ENCODE measurements around the gene ATRNL1.

ATRNL1 gene, protein sequence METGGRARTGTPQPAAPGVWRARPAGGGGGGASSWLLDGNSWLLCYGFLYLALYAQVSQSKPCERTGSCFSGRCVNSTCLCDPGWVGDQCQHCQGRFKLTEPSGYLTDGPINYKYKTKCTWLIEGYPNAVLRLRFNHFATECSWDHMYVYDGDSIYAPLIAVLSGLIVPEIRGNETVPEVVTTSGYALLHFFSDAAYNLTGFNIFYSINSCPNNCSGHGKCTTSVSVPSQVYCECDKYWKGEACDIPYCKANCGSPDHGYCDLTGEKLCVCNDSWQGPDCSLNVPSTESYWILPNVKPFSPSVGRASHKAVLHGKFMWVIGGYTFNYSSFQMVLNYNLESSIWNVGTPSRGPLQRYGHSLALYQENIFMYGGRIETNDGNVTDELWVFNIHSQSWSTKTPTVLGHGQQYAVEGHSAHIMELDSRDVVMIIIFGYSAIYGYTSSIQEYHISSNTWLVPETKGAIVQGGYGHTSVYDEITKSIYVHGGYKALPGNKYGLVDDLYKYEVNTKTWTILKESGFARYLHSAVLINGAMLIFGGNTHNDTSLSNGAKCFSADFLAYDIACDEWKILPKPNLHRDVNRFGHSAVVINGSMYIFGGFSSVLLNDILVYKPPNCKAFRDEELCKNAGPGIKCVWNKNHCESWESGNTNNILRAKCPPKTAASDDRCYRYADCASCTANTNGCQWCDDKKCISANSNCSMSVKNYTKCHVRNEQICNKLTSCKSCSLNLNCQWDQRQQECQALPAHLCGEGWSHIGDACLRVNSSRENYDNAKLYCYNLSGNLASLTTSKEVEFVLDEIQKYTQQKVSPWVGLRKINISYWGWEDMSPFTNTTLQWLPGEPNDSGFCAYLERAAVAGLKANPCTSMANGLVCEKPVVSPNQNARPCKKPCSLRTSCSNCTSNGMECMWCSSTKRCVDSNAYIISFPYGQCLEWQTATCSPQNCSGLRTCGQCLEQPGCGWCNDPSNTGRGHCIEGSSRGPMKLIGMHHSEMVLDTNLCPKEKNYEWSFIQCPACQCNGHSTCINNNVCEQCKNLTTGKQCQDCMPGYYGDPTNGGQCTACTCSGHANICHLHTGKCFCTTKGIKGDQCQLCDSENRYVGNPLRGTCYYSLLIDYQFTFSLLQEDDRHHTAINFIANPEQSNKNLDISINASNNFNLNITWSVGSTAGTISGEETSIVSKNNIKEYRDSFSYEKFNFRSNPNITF (N-terminal part only)

DNA sequence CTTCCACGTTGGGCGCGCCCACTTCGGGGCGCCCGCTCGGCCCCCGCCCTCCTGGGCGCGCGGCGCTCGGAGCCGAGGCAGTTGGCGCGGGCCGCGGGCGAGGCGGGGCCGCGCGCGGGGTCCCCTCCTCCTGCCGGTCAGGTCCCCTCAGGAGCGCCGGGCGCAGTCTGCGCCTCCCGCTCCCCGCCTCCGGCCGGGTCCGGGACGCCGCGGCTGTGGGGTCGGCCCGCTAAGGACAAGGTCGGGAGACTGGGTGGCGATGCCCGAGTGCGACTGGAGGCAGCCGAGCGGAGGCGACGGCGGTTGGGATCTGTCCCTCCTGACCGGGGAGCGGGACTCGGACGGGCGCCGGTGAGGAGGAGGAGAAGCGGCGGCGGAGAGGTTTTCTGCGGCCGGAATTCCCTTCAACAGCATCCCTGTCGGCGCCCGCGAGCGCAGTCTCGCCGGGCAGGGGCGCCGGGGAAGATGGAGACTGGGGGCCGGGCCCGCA, at the start of gene ATRNL1:
TSS of gene ATRNL1 (plus strand) at position 80 of the 490 bp plus-strand sequence. CDS start at position 466, 386 bp downstream.
- DNase-seq, result no peak

GRCh38 chr10:115043719-115044118, 49.4 kb upstream of the ATRNL1 start:
- no peak for DNase-seq

DNA sequence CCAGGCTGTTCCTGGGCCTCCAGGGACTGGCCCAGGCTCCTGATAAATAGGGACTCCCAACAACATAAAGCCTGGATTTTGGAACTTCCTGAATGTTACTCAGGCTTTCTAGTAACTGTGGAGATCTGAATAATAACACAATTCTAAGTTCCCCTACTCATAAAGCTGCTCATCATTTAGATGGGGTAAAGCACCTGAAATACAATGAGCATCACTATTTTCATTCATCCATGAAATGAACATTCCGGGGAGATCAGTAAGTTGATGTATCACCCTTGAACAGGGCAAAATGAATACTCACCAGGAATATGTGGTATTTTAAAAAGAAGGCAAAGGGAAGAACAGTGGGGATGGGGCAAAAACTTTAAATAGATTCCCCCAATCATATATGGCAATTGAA, 48.3 kb upstream of the ATRNL1 start:
- DNase-seq, result no peak

DNA sequence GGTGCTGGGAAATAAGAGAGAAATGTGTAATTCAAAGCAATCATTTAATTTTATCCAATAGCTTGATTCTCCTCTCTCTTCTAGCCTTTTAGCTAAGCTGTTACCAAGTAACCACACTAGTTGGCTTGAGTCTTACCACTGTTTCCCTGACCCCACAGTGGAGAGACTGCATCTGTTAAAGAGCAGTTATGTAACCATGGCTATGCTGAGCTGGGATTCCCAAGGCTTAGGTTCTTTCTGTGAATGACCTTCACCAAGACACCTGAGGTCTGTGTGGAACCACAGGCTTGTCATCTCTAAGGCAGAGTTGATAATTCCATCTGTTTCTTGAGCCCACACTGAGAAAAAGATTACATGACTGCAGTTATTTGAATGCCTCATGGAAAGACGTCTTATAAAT, 47.7 kb upstream of the ATRNL1 start:
- no peak for DNase-seq

DNA sequence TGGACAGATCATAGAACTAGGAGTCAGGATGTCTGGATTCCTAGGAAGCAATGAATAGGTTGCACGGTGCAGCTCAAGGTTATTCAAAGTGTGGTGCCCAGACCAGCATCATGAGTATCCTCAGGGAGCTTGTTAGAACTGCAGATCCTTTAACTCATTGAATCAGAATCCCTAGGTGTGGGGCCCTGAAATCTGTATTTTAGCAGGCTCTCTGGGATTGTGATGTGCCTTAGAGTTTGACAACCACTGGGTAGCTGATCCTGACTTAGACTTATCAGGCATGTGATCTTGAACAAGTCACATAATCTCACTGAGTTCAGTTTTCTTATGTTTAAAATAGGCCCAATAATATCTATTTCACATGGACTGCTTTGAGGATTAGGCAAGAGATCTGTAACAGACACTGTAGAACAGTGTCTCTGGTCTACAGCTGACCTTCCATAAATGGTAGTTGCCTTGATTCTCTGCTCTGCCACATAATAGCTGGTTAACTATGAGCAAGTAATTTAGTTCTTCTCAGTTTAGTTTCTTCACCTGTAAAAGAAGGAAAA, 46.4 kb upstream of the ATRNL1 start:
- DNase-seq, result no peak

DNA sequence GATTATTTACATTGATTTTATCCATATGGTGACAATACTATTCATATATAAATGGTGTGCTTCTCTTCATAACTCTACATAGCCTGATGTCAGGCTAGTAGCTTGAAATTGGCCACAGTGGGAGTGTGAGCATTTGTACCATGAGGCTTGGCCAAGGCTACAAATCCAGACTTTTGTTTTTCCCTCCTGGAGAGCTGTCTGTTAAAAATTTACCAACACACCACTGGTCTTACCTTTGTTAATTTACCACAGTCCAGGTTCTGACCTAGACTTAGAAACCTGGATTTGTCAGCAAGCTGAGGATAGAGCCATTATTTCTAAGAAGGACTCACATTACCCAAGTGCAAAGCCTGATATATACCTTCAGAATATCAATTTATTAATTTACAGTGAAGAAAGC, 45.5 kb upstream of the ATRNL1 start:
- DNase-seq, result no peak

DNA sequence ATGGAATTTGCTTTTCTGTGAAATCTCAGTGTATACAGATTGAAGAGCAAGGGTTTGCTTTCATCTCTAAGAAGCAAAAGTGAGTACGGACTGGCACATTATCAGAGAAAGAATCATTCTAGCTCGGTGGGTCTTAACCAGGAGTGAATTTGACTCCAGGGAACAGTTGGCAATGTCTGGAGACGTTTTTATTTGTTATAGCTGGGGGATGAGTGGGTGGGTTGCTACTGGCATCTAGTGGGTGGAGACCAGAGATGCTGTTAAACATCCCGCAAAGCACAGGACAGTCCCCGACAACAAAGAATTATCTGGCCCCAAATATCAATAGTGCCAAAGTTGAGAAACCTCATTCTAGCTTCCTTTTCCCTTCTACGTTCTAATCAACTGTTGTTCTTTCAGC, 43.8 kb upstream of the ATRNL1 start:
- no peak for DNase-seq

GRCh38 chr10:115049960-115050359, 43.2 kb upstream of the ATRNL1 start:
- no peak for DNase-seq

DNA sequence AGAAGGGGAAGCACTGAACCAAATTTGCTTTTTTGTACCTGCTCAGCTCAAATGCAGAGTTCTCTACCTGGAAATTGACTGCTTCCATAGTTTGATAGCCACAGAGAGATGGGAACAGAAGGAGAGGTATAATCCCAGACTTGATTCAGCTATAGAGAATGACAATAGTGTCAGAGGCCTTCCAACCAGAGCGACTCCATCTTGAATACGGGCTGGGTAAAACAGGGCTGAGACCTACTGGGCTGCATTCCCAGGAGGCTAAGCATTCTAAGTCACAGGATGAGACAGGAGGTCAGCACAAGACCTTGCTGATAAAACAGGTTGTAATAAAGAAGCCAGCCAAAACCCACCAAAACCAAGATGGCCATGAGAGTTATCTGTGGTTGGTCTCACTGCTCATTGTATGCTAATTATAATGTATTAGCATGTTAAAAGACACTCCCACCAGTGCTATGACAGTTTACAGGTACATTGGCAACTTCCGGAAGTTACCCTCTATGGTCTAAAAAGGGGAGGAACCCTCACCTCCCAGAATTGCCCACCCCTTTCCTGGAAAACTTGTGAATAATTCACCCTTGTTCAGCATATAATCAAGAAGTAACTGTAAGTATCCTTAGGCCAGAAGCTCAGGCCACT, 42.7 kb upstream of the ATRNL1 start:
- no peak for DNase-seq

GRCh38 chr10:115051216-115051615, 41.9 kb upstream of the ATRNL1 start:
- DNase-seq, result no peak

DNA sequence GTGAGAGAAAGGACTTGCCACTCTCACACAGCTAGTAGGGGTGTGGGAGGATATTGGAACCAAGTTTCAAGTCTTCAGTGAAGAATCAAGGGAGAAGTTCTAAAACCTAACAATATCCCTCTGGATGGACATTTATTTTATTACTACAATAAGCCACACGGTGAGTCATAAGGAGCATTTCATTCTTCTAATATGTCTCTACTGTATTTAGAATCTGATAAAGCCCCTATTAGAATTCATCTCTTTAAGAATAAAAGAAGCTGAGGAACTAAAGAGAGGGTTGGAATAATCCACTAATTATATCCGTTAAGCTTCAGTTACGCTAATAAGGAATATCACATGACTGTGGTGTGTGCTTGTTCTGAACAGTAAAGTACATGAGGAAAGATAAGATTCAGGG, 40.9 kb upstream of the ATRNL1 start:
- no peak for DNase-seq

GRCh38 chr10:115052728-115053127, 40.4 kb upstream of the ATRNL1 start:
- DNase-seq, result no peak

DNA sequence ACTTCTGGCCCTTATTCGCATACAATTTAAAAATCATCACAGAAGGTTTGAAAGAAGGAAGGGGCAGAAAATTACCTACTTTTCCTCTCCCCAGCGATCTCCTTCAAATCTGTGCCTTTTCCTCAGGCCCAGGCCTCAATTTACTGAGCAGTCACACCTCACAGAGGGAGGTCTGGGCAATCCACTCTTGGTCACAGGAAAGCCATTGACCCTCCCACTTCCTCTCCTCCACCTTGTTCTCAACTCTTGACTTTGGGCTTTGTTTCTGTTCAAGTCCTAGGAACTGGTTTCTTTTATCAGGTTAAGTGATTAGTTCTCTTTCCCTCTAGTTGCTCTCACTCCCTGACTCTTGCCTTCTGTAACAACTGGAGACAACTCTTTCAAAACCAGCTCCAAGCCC, 37.0 kb upstream of the ATRNL1 start:
- no peak for DNase-seq

DNA sequence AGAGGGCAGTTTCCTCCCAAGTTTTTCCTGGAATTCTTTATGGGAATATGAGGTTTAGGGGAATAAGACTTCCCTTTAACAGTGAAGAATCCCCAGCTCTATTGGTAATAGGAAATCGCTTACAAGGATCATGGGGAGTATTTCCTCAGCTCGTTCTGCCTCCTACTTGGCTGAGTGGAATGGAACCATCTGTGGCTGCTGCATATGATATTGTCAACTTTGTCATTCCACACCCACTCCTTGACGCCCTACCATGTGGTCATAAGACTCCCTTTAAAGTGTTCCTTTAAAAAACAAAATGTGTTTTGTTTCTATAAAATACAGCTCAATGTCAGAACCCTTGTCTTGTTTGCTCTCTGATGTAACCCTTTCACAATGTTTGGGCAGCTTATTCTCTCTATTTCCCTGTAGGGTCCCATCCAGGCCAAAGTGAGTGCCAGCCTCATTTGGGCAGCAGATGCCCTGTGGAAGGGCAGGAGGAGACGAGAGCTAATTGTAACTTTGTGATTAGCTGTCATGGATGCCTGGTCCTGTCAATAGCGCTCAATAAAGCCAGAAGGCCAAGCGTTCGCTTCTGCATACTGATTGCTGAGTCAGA, 33.8 kb upstream of the ATRNL1 start:
- DNase-seq, result no peak

GRCh38 chr10:115063701-115064658, 29.2 kb upstream of the ATRNL1 start:
- no peak for DNase-seq

- DNase-seq, result no peak
Observed at GRCh38 chr10:115065801-115066200, 27.4 kb upstream of the ATRNL1 start.

DNA sequence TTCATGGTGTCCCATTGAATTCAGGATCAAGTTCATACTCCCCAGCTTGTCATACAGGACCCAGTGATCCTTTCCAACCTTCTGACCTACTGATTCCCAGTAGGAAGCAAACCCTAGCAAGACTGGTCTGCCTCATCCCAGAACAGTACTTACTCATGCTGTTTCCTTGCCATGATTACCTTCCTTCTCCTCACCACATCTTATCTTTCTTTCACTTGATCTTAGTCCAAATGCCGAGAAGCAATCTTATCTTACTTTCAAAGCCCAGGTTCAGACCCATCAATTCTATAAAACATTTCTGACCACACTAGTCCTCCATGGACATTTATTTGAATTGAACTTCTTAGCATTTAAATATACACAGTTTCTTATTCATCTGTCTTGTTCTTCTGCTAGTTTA, 26.6 kb upstream of the ATRNL1 start:
- no peak for DNase-seq

GRCh38 chr10:115073796-115074195, 19.4 kb upstream of the ATRNL1 start:
- no peak for DNase-seq

DNA sequence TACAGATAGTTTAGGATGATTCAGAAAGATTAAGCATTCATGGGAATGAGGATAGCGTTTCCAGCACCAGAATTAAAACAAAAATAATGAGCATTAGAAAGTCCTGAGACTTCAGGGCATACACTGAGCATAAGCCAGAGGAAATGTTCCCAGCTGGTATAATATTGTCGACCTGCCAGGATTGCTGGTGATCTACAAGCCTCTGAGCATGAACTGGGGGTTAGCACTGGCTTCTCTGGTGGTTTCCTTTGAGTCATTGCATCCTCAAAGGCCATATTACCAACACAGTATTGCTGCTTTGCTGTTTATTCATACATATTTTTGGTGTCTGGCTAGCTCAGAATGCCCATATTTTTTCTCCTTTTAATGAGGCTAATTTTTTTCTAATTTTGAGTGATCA, 10.7 kb upstream of the ATRNL1 start:
- no peak for DNase-seq

GRCh38 chr10:115084277-115084850, 8.8 kb upstream of the ATRNL1 start:
- DNase-seq, result no peak

All from activated naive CD4-positive, alpha-beta T cell (primary cell).